COLO668 (cell line): ENCODE results near the gene CLTB.
"Not testable (repeated sequence)": the region's sequence is repeated elsewhere in the genome, so short reads cannot be mapped to it uniquely, and the experiment has no call there.

Experiments used
- DNase-seq: peaks from one replicate; lab custom pipeline; 2025; ENCODE audit not compliant: unreplicated experiment; lab: John Stamatoyannopoulos, UW

CLTB gene

GRCh38 chr5:176427971-176428370 is 11.6 kb upstream of the CLTB start:
- no peak for DNase-seq

GRCh38 chr5:176426876-176427275 is 10.5 kb upstream of the CLTB start:
- DNase-seq = no peak

DNA sequence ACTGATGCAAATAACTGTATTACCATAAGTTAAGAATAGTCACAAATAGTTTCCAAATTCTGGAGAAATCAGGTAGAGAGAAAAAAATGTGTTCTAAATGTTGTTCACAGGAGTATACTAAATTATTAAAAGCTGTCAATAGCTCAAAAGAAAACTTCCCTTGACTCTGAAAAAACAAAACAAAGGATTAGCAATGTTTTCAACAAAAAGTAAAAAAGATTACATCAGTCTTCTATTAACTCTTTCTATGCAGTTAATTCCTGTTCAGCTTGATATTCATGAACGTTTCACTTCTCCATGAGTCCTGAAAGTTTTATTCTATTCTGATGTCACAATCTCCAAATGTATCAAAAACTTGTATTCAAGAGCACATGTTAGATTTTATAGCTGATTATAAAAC is 9.5 kb upstream of the CLTB start:
- DNase-seq = no peak

DNA sequence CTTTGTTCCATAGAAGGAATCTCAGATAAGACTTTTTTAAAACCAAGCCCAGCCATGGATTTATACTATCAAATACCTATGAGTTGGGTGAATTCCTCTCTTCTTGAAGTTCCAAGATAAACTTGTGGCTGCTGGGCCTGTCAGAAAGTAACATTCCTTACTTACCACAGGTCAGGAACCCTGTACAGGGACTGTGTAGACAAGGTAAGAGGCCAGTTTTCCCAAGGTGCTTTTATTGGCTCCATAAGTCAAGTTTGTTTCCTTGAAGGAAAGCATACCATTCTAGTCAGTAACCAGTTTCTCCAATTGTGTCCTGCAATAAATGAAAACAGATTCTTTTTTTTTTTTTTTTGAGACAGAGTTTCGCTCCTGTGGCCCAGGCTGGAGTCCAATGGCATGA is 8.8 kb upstream of the CLTB start:
- DNase-seq = no peak

DNA sequence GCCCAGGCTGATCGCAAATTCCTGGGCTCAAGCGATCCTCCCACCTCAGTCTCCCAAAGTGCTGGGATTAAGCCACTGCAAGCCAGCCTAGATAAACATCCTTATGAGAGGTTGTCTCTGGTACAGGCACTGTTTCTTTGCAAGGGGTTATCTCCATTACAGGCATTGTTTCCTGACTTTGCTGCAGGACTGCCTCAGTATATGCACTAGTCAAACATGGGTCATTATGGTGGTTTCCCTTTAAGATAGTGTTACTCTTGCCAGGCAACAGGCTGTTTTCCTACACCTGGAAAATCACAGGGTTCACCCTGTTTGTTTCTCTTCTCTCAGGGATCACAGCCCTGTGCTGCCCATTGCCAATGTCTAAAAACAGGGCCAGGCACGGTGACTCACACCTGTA is 7.8 kb upstream of the CLTB start:
- DNase-seq = no peak

GRCh38 chr5:176420972-176421544 is 4.7 kb upstream of the CLTB start:
- no peak for DNase-seq

- DNase-seq = no peak
Measured at GRCh38 chr5:176420086-176420485, 3.7 kb upstream of the CLTB start.

DNA sequence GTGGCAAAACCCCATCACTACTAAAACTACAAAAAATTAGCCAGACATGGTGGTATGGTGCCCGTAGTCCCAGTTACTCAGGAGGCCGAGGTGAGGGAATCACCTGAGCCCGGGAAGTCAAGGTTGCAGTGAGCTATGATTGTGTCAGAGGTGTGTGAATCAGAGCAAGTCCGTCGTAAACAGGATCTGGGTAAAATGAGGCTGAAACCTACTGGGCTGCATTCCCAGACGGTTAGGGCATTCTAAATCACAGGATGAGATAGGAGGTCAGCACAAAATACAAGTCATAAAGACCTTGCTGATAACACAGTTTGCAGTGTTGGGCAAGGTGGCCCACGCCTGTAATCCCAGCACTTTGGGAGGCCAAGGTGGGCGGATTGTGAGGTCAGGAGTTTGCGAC is 1.9 kb upstream of the CLTB start:
- no peak for DNase-seq

GRCh38 chr5:176416965-176417364 is 626 bp upstream of the CLTB start:
- no peak for DNase-seq

DNA sequence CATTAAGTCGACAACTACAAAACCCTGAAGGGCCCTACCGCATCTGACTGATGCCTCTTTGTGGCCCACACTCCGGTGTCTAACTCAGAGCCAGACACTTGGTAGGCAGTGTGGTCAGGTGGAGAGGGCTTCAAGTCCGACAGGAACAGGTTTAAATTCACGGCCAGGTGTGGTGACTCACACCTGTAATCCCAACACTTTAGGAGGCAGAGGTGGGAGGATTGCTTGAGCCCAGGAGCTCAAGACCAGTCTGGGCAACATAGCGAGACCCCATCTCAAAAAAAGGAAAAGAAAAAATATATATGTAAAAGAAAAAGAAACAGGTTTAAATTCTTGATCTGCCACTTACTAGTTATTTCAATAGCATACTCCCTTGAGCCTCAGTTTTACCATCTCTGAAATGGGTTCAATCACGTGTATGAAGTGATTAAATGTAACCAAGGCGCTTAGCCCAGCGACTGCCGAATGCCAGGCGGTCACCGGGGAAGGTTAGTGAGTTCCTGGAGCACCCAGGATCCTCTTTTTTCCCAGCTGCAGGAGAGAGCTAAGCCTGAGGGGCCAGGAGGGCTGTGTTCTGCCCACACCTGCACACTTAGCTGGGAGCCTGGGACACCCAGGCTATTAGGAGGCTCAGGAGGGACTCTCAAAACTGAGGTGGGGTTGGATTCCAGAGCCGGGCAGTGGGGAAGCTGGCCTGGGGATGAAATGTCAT is 943 bp downstream of the CLTB start:
- DNase-seq = no peak

DNA sequence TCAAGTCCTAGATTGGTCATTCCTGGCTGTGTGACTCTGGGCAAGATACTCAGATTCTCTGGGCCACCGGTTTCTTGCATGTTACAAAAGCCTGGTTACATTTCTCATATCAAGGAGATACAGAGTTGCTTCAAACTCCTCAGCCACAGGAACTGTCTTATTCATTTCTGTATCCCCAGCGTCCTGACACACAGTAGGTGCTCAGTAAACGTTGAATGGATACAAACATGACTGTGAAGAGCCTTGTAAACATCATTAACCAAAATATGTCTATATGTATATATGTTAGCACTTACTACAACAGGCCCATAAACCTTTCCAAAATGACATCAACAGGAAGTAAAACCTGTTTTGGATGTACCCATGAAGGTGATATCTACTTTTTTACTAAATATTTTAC is 1.6 kb downstream of the CLTB start:
- DNase-seq = no peak

DNA sequence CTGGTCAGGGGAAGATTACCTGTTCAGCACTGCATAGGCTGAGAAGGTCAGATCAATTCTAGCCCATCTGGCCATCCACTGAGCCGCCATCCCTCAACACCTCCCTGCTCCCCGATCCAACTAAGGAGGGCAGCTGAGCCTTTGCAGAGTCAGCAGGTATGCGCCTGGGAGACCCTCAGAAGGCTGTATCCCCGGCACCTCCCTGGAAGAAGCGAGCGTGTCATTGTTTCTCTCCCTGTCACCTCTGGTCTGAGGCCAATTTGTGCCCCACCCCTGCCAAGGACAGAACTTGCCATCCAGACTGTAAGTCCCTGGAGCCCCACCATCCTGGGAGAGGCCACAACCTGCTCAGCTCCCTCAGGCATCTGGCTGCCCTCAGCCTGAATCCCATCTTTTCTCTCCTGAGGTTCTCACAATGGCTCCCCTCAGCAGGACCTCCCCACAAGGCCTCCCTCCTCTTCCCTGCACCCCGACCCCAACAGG is 2.6 kb downstream of the CLTB start:
- DNase-seq = no peak

DNA sequence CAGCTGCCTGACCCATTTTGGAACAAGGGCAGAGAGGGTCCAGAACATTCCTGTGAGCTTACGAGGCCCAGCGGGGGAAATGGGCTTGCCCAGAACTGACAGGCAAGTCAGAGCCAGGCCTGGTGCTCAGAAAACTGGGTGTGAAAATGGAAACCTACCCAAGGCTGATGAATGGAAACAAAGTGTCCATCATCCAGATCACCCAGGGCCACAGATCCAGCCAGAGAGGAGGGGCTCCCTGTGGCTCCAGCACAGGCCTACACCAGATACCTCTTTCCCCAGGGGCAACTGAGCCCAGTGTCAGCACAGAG is 3.1 kb downstream of the CLTB start:
- DNase-seq = no peak

- DNase-seq = no peak
Measured at GRCh38 chr5:176412517-176413254, 3.7 kb downstream of the CLTB start.

- DNase-seq = no peak
Measured at GRCh38 chr5:176410486-176411180, 5.7 kb downstream of the CLTB start.

GRCh38 chr5:176409765-176410164 is 6.6 kb downstream of the CLTB start:
- no peak for DNase-seq

- DNase-seq = no peak
Measured at GRCh38 chr5:176408590-176408989, 7.7 kb downstream of the CLTB start.

- DNase-seq = not testable (repeated sequence)
Measured at GRCh38 chr5:176408252-176408573, 8.1 kb downstream of the CLTB start.

- DNase-seq = no peak
Measured at GRCh38 chr5:176407456-176408251, 8.7 kb downstream of the CLTB start.

DNA sequence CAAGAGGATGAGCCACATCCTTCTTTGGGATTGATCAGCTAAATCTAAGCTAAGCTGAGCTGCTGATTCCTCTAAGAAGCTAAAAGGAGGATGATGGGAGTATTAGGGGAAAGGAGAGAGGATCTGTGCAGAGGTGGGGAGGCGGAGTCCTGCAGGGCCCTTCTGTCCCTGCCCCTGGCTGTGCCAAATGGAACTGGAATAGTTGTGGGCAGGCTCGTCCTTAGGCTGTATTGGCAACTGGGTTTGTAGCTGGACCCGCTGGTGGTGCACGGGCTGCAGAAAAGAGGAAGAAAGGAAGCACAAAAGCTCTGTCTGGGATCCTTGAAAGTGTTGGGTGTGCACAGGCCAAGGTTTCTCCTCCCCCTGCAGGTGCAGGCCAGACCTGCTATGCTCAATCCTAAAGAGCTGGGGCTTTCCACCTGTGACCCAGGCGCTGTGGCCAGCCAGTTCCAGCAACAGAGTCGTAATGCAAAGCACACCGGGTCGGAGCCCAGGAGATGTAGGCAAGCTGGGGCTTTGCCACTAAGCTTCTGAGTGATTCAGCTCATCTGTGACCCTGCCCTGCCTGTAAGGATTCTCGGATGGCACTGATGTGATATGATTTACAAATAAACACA is 9.8 kb downstream of the CLTB start:
- DNase-seq = no peak
